ENCODE results near the gene SLC7A7.
A peak's percentile ranks its signal among the peaks of the same experiment; 100 is the strongest.
"Not testable (repeated sequence)": the region's sequence is repeated elsewhere in the genome, so short reads cannot be mapped to it uniquely, and the experiment has no call there.

Gene SLC7A7

GRCh38 chr14:22843123-22843925, 28.1 kb upstream of the SLC7A7 start:
- no peak for DNase-seq (ENCODE audit: low spot score)

- no peak for DNase-seq (ENCODE audit: low spot score)
These were observed 27.2 kb upstream of the SLC7A7 start for GRCh38 chr14:22842211-22843122.

DNA sequence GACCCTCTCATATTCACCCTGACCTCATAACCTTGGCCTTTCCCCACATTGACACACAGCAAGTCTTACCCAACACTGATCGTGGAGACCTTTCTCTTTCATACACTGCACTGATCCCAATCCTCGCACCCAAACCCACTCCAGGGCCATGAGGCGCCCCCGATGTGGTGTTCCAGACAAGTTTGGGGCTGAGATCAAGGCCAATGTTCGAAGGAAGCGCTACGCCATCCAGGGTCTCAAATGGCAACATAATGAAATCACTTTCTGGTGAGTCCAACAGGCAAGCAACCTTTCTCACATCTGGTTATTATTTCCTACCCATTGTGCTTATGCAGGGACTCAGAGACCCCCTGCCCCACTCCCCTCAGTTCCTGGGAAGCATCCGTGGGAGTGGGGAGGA, 26.5 kb upstream of the SLC7A7 start:
- no peak for DNase-seq (ENCODE audit: low spot score)

DNA sequence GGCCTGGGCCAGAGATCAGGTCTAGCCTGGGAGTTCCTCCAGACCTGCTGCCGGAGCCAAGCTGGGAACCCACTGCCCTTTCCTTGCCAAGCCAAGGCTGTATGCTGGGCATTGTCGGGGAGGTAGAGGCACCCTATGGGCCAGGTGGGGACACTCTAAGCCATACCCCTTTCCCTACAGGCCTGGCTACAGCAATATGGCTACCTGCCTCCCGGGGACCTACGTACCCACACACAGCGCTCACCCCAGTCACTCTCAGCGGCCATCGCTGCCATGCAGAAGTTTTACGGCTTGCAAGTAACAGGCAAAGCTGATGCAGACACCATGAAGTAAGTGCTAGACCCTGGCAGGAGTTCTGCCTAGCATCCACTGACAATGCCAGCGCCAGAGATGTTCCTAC, 26.1 kb upstream of the SLC7A7 start:
- no peak for DNase-seq (ENCODE audit: low spot score)

- peak; percentile 18 for DNase-seq (ENCODE audit: low spot score)
These were observed 24.0 kb upstream of the SLC7A7 start for GRCh38 chr14:22839159-22839779.

- peak; percentile 54 for DNase-seq (ENCODE audit: low spot score)
These were observed 23.4 kb upstream of the SLC7A7 start for GRCh38 chr14:22838631-22839041.

- peak; percentile 48 for DNase-seq (ENCODE audit: low spot score)
These were observed 22.7 kb upstream of the SLC7A7 start for GRCh38 chr14:22837750-22838538.

- peak; percentile 70 for DNase-seq (ENCODE audit: low spot score)
These were observed 22.0 kb upstream of the SLC7A7 start for GRCh38 chr14:22837114-22837749.

GRCh38 chr14:22836301-22837113, 21.3 kb upstream of the SLC7A7 start, which contains the start of gene MMP14:
TSS of gene MMP14 (plus strand) at chr14:22836585. CDS start at chr14:22836818, 233 bp downstream.
- peak; percentile 92 for DNase-seq (ENCODE audit: low spot score)

DNA sequence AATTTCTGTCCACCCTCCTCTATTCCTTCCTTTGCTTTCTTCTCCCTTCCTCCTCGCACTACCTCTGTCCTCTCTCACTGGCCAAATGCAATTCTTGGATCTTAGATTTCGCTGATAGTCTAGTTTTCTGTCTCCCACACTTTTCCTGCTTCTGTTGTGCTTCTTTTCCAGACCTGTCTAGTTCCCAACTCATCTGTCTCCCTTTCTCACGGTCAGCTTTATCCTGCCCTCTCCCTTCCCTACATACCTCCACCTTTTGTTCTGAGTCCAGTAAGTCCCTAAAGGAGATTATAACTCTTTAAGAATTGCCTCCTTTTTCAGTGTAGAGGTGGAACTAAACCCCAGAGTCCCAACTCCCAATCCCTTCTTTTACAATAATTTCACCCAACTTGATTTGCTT, 20.3 kb upstream of the SLC7A7 start:
- no peak for DNase-seq (ENCODE audit: low spot score)

DNA sequence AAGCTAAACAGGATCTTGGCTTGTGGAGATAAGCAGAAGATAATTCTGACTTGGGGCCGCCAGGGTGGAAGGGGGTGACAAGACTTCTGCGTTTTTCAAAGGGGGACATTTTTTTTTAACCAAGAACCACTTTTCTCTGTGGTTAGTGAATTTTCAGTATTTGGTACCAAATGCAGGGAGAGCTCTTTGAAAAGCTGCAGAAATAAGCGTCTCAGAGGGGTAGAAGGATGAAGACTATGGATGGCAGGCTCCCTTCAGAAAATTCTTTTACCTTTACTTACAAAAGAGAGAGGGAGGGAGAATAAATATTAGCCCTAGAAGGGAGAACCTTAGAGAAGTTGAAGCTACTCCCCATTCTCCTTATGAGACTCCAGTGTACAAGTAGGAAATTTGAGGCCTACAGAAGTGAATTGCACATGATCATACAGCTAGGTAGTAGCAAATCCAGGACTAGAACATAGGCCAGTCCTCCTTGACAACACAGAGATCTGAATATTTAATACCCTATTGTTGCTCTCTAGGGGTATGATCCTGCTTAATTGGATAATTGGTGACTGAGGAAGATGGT, 15.3 kb upstream of the SLC7A7 start:
- no peak for DNase-seq (ENCODE audit: low spot score)

DNA sequence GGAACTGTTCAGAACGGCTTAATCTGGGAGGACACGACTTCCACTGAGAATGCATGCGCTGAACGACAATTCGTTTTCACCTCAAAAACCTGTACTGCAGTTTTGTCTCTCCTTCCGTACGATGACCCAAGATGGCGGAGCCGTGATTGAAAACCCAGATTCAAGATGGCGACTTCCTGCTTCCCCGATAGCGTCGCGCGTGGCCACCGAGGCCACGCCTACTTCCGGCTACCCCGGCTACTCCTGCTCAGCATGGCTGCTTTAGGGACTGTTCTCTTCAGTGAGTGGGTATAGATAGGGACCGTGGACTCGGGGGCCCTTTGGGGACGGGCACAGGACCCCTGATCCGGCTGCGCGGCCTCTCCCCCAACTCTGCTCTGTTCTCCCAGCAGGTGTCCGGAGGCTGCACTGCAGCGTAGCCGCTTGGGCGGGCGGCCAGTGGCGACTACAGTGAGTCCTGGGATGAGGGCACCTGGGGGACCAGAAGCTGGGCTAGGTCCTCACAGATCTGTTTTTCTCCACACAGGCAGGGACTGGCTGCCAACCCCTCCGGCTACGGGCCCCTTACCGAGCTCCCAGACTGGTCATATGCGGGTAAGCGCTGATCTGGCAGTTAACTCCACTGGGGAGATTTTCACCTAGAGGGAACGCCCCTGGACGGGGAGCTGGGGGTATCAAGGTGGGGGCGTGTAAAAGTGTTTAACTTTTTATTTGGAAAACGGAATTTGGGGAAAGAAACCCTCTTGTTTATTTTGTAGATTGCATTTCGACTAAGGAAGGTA, 14.6 kb upstream of the SLC7A7 start, which contains the start of gene MRPL52:
Gene MRPL52, plus strand, starts transcription at position 227 of the 782 bp plus-strand sequence. Its CDS starts 26 bp downstream, at position 253.
- DNase-seq (ENCODE audit: low spot score), result peak; percentile 92

- not testable (repeated sequence) for DNase-seq (ENCODE audit: low spot score)
These were observed 13.9 kb upstream of the SLC7A7 start for GRCh38 chr14:22829076-22829660.

DNA sequence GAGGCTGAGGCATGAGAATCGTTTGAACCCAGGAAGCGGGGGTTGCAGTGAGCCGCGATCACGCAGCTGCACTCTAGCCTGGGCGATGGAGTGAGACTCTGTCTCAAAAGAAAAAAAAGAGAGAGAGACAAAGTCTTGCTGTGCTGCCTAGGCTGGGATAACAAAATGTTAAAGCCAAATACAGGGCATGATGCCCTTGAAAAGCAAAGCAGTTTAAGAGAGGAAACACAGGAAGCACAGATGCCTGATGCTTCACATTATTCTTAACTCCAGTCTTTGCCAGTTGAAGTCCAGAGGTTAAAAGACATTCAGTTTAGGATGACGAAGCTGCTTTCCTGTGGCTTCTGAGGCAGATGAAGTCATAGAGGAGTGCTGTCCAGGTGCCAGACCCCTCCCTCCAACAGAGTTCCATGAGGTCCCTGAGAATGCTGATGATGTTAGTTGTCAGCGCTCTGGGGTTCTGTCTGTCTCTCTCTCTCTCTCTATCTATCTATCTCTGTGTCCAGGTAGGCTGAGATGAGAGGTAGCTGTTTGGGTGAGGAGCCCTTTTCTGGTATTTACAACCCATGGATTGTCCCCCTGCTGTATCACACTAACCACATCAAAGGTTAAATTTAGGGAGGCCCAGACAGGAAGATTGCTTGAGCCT, 9.6 kb upstream of the SLC7A7 start:
- DNase-seq (ENCODE audit: low spot score), result peak; percentile 80

DNA sequence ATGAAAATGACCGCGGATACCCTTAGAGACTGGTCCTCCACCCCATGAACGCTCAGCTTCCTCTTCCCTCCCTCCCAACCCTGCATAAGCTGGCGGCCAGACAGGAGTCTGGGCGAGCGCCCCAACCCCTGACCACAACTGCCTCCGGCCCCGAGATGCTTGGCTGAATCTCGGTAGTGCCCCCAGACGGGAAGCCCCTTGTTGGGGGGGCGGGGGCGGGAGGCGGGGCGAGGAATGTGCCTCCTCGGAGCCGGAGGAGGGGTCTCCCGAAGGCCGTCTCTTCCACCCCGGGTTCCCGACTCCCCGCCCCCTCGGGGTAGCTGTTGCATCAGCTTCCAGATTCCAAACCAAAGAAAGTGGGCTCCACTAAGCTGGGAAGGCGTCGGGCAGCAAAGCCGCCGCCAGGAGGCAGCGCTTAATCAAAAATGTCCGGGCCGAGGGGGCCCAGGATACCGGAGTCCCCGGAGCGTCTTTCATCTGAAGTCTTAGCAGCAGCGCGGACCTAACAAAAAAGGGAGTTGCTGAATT, 7.4 kb upstream of the SLC7A7 start:
- DNase-seq (ENCODE audit: low spot score), result peak; percentile 90

DNA sequence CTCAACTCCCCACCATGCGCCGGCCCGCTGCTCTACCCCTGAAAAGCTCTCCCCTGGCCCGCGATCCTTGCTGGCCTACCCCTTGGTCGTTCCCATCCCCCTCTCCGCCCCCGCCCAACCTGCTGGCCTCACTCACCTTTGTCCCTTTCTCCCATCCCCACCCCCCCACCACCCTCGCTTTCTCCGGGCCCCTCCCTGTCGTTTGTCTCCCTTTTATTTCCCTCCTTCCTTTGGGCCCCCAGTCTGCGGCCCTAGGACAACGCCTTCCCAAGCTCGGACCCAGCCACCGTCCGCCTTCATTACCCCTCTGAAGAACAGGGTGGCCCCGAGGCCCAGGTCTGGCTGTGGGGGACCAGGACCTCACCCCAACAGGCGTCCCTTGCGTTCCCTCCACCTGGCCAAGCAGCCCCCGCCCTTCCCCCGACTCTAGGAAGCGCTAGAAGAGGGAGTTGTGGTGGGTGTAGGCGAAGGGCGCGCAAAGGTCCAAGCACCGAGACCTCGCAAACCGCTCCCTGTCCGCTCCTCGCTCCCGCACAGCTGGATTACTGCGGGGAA, 6.9 kb upstream of the SLC7A7 start:
- no peak for DNase-seq (ENCODE audit: low spot score)

All from AG20443 (cell line).